PC-9 (cell line): ENCODE measurements around the gene HOXC4. TPM values are rescaled to one million over a fixed set of nuclear protein-coding genes. Genes with fewer than 3 reads are reported as not detected.

Experiments used
- BruUV-seq: library from RNA; stranded (reverse); fragments of 400-500 nt; replicated peaks from 2 replicates; lab custom pipeline; 2021; lab: Mats Ljungman, UMichigan
- CTCF ChIA-PET: fragments of 300-600 bp; sonication (Branson Sonifier 250); formaldehyde crosslinking; loops from one replicate; lab custom pipeline; 2022; ENCODE audit warnings: antibody characterized with exemption; lab: Charles Lee
- POLR2A ChIA-PET: fragments of 300-600 bp; sonication (Branson Sonifier 250); formaldehyde crosslinking; loops from one replicate; lab custom pipeline; 2022; ENCODE audit warnings: antibody characterized with exemption; ENCODE audit not compliant: unreplicated experiment; lab: Charles Lee
- DNase-seq, 2 experiments: peaks; one replicate each; pipeline versions ENCODE4 v3.0.0 to v3.0.0-alpha.2; 2015 to 2022; ENCODE audit warnings: mixed read lengths in 1 of 2
- H2AFZ ChIP-seq: fragments of 200-600 bp; sonication (generic); 2 replicates; pipeline ENCODE4 v1.8.1; 2017; ENCODE audit warnings: antibody characterized with exemption
- H3F3A ChIP-seq: fragments of 200-600 bp; sonication (generic); 2 replicates; pipeline ENCODE4 v1.8.1; 2017; ENCODE audit warnings: antibody characterized with exemption, mild to moderate bottlenecking, low read depth; ENCODE audit not compliant: insufficient read depth
- H3K27ac ChIP-seq: fragments of 200-600 bp; sonication (generic); 2 replicates; pipeline ENCODE4 v1.6.1; 2016; ENCODE audit warnings: mixed run types
- H3K27me3 ChIP-seq: fragments of 200-600 bp; sonication (generic); 2 replicates; pipeline ENCODE4 v1.6.1; 2016; ENCODE audit warnings: low read depth, mixed run types; ENCODE audit not compliant: insufficient read depth
- H3K36me3 ChIP-seq: fragments of 200-600 bp; sonication (generic); 2 replicates; pipeline ENCODE4 v1.6.1; 2016; ENCODE audit warnings: low read depth, mixed run types
- H3K4me1 ChIP-seq: fragments of 200-600 bp; sonication (generic); replicated peaks from 2 replicates; pipeline ENCODE4 v1.6.1; 2016; ENCODE audit warnings: mixed run types; ENCODE audit not compliant: insufficient read depth
- H3K4me2 ChIP-seq: fragments of 200-600 bp; sonication (generic); 2 replicates; pipeline ENCODE4 v1.6.1; 2017; ENCODE audit warnings: mixed run types
- H3K4me3 ChIP-seq: fragments of 200-600 bp; sonication (generic); 2 replicates; pipeline ENCODE4 v1.6.1; 2016; ENCODE audit warnings: mixed run types
- H3K79me2 ChIP-seq: fragments of 200-600 bp; sonication (generic); 2 replicates; pipeline ENCODE4 v1.6.1; 2017; ENCODE audit warnings: low read depth, mixed run types
- H3K9me2 ChIP-seq: fragments of 200-600 bp; sonication (generic); 2 replicates; pipeline ENCODE4 v1.8.1; 2017; ENCODE audit warnings: mild to moderate bottlenecking; ENCODE audit not compliant: insufficient read depth
- H3K9me3 ChIP-seq: fragments of 200-600 bp; sonication (generic); 2 replicates; pipeline ENCODE4 v1.8.1; 2016; ENCODE audit warnings: low read depth; ENCODE audit not compliant: insufficient read depth
- H4K20me1 ChIP-seq: fragments of 200-600 bp; sonication (generic); 2 replicates; pipeline ENCODE4 v1.8.1; 2017; ENCODE audit not compliant: insufficient read depth
- EZH2 ChIP-seq: fragments of 200-600 bp; sonication (generic); IDR thresholded peaks from 2 replicates; pipeline ENCODE4 v1.8.0; 2017; ENCODE audit warnings: antibody characterized with exemption, low read depth
- intact Hi-C: fragments of 100-400 bp; cut with micrococcal nuclease; formaldehyde crosslinking; loops from one replicate; pipeline ENCODE4 v1.10.0; 2022; ENCODE audit not compliant: unreplicated experiment
- total RNA-seq: library from RNA; stranded (reverse); gene quantifications from 2 replicates; pipeline ENCODE4 v1.2.3, GENCODE V29; 2021
- TF ChIP-seq, protein P1 (sequence below): fragments of 200-600 bp; sonication (generic); conservative IDR thresholded peaks from 2 replicates; pipeline ENCODE4 v1.6.1; 2017; ENCODE audit warnings: mixed run types, antibody characterized with exemption, mild to moderate bottlenecking, moderate library complexity

The HOXC4 gene
- total RNA-seq, 1 experiment from 2014 or later: 3.8 TPM

DNA sequence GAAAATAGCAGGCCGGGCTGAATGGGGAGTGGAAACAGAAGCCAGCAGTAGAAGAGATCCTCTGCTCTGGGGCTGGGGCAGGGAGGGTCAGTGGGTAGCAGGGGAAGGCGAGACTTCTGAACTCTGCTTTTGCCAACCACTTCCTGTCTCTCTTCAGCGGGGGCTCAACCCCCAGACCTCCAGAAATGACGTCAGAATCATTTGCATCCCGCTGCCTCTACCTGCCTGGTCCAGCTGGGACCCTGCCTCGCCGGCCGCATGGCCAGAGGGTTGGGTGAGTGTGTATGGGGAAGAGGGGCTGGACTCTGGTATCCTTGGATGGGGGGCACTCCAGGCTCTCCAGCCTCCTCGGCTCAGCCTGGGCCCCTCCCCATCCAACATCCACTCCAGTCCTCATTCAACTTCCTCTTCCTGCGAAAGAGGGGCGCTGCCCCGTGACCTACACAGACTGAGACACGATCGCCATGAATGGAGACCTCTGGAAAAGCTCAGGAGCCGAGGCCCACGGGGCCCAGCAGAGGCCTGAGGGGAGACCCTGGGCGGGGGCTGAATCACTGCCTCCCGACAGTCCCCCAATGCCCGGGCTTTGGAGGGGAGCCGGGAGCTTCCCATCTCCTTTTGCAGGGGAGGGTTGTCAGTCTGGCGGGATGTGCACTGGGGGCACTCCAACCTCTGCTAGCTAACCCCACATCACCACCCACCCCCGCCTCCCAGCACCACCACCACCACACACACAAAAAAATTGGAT is 458 bp upstream of the HOXC4 start:
- ChIA-PET POLR2A (interaction anchor here (0.7 kb wide), 1 partner anchor 15 kb away, joined by 6 read pairs; no protein-coding TSS in a partner anchor), CTCF (interaction anchor here (0.8 kb wide), 1 partner anchor 8 kb away, joined by 6 read pairs; no protein-coding TSS in a partner anchor)
- intact Hi-C loops: no loop called here
- no peak for DNase-seq
- H3K4me3 ChIP-seq: no peak overlapping the region
- no peaks in the 10 kb centered on the region for H3F3A ChIP-seq
- H3K4me1 ChIP-seq: no peaks in the 10 kb centered on the region
- no peaks in the 10 kb centered on the region for H3K9me3 ChIP-seq
- H3K9me2 ChIP-seq: no peaks in the 10 kb centered on the region
- no peaks in the 10 kb centered on the region for H3K36me3 ChIP-seq
- TF ChIP-seq, protein P1, sequence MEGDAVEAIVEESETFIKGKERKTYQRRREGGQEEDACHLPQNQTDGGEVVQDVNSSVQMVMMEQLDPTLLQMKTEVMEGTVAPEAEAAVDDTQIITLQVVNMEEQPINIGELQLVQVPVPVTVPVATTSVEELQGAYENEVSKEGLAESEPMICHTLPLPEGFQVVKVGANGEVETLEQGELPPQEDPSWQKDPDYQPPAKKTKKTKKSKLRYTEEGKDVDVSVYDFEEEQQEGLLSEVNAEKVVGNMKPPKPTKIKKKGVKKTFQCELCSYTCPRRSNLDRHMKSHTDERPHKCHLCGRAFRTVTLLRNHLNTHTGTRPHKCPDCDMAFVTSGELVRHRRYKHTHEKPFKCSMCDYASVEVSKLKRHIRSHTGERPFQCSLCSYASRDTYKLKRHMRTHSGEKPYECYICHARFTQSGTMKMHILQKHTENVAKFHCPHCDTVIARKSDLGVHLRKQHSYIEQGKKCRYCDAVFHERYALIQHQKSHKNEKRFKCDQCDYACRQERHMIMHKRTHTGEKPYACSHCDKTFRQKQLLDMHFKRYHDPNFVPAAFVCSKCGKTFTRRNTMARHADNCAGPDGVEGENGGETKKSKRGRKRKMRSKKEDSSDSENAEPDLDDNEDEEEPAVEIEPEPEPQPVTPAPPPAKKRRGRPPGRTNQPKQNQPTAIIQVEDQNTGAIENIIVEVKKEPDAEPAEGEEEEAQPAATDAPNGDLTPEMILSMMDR: no peak
- TF ChIP-seq EZH2: no peak
- peaks cover 14% of the 10 kb centered on the region for H3K27me3 ChIP-seq
- no peak overlapping the region for H3K4me2 ChIP-seq
- H2AFZ ChIP-seq: no peak overlapping the region
- BruUV-seq: no TSS peak
- no peak overlapping the region for H3K27ac ChIP-seq
- H4K20me1 ChIP-seq: no peaks in the 10 kb centered on the region
- H3K79me2 ChIP-seq: no peaks in the 10 kb centered on the region

DNA sequence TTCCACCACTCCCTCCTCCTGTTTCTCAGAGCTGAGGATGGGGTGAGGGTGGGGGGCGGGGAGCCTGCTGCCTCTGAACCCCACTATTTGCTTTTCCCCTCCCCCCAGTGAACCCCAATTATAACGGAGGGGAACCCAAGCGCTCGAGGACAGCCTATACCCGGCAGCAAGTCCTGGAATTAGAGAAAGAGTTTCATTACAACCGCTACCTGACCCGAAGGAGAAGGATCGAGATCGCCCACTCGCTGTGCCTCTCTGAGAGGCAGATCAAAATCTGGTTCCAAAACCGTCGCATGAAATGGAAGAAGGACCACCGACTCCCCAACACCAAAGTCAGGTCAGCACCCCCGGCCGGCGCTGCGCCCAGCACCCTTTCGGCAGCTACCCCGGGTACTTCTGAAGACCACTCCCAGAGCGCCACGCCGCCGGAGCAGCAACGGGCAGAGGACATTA is 1.1 kb downstream of the HOXC4 start:
- Histone ChIP-seq H3F3A (no peaks in the 10 kb centered on the region), H3K4me3 (no peak overlapping the region), H3K27ac (no peak overlapping the region), H3K9me3 (no peaks in the 10 kb centered on the region), H2AFZ (no peak overlapping the region), H3K4me2 (no peak overlapping the region), H4K20me1 (no peaks in the 10 kb centered on the region), H3K4me1 (no peaks in the 10 kb centered on the region), H3K27me3 (peaks cover 7% of the 10 kb centered on the region), H3K79me2 (no peaks in the 10 kb centered on the region), H3K9me2 (no peaks in the 10 kb centered on the region), H3K36me3 (no peaks in the 10 kb centered on the region)
- TF ChIP-seq EZH2: no peak
- TF ChIP-seq, protein P1: no peak
- CTCF ChIA-PET: no interaction called here
- BruUV-seq: no TSS peak
- no peak for DNase-seq
- intact Hi-C loops: no loop called here
- POLR2A ChIA-PET: no interaction called here

DNA sequence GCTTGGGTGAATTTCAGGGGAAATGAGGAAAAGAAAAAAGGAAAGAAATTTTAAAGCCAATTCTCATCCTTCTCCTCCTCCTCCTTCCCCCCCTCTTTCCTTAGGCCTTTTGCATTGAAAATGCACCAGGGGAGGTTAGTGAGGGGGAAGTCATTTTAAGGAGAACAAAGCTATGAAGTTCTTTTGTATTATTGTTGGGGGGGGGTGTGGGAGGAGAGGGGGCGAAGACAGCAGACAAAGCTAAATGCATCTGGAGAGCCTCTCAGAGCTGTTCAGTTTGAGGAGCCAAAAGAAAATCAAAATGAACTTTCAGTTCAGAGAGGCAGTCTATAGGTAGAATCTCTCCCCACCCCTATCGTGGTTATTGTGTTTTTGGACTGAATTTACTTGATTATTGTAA is 1.9 kb downstream of the HOXC4 start:
- H3K4me1 ChIP-seq: no peaks in the 10 kb centered on the region
- no peak overlapping the region for H3K4me3 ChIP-seq
- H3K79me2 ChIP-seq: no peaks in the 10 kb centered on the region
- no peak overlapping the region for H2AFZ ChIP-seq
- no peak for TF ChIP-seq EZH2
- TF ChIP-seq, protein P1: no peak
- no peak overlapping the region for H3K4me2 ChIP-seq
- no peaks in the 10 kb centered on the region for H3F3A ChIP-seq
- no peaks in the 10 kb centered on the region for H3K9me2 ChIP-seq
- ChIA-PET POLR2A (interaction anchor here (0.6 kb wide), 1 partner anchor 70 kb away, joined by 4 read pairs; no protein-coding TSS in a partner anchor), CTCF (interaction anchor here (1.4 kb wide), 1 partner anchor 23 kb away, joined by 15 read pairs; the partner anchor contains the start of gene HOXC5)
- peaks cover 12% of the 10 kb centered on the region for H3K27me3 ChIP-seq
- H3K27ac ChIP-seq: no peak overlapping the region
- no peak for DNase-seq
- BruUV-seq: no TSS peak
- no peaks in the 10 kb centered on the region for H3K36me3 ChIP-seq
- H3K9me3 ChIP-seq: no peaks in the 10 kb centered on the region
- H4K20me1 ChIP-seq: no peaks in the 10 kb centered on the region
- intact Hi-C loops: no loop called here
